Measurements from ENCODE around the gene ELL.
A peak's percentile ranks its signal among the peaks of the same experiment; 100 is the strongest.

Gene ELL

GRCh38 chr19:18457483-18458331 lies 64.2 kb downstream of the ELL start:
- Histone ChIP-seq H3K36me3 (ENCODE audit: control insufficient read depth, insufficient read depth, low read length) (peaks cover 56% of the 10 kb centered on the region), H3K4me1 (ENCODE audit: control insufficient read depth, insufficient read depth, low read length, poor library complexity, severe bottlenecking) (no peaks in the 10 kb centered on the region), H3K9me3 (ENCODE audit: control insufficient read depth, low read length) (no peaks in the 10 kb centered on the region), H3K27me3 (replicated peaks; ENCODE audit: control insufficient read depth, insufficient read depth, low read length, poor library complexity, severe bottlenecking) (no peaks in the 10 kb centered on the region), H3K4me3 (ENCODE audit: insufficient read depth, low read depth, low read length, poor library complexity, severe bottlenecking) (no peak overlapping the region), H3K27ac (ENCODE audit: insufficient read depth, low read length, poor library complexity, severe bottlenecking) (no peak overlapping the region)
- no peak for DNase-seq

GRCh38 chr19:18456974-18457373 lies 64.9 kb downstream of the ELL start:
- no peaks in the 10 kb centered on the region for H3K27me3 ChIP-seq (replicated peaks; ENCODE audit: control insufficient read depth, insufficient read depth, low read length, poor library complexity, severe bottlenecking)
- H3K36me3 ChIP-seq (ENCODE audit: control insufficient read depth, insufficient read depth, low read length) = peaks cover 59% of the 10 kb centered on the region
- H3K4me1 ChIP-seq (ENCODE audit: control insufficient read depth, insufficient read depth, low read length, poor library complexity, severe bottlenecking) = no peaks in the 10 kb centered on the region
- no peak overlapping the region for H3K27ac ChIP-seq (ENCODE audit: insufficient read depth, low read length, poor library complexity, severe bottlenecking)
- H3K4me3 ChIP-seq (ENCODE audit: insufficient read depth, low read depth, low read length, poor library complexity, severe bottlenecking) = no peak overlapping the region
- H3K9me3 ChIP-seq (ENCODE audit: control insufficient read depth, low read length) = no peaks in the 10 kb centered on the region
- DNase-seq = no peak

- Histone ChIP-seq H3K9me3 (ENCODE audit: control insufficient read depth, low read length) (no peaks in the 10 kb centered on the region), H3K4me1 (ENCODE audit: control insufficient read depth, insufficient read depth, low read length, poor library complexity, severe bottlenecking) (peaks cover under 1% of the 10 kb centered on the region), H3K27me3 (replicated peaks; ENCODE audit: control insufficient read depth, insufficient read depth, low read length, poor library complexity, severe bottlenecking) (no peaks in the 10 kb centered on the region), H3K36me3 (ENCODE audit: control insufficient read depth, insufficient read depth, low read length) (peaks cover 61% of the 10 kb centered on the region), H3K4me3 (ENCODE audit: insufficient read depth, low read depth, low read length, poor library complexity, severe bottlenecking) (no peak overlapping the region), H3K27ac (ENCODE audit: insufficient read depth, low read length, poor library complexity, severe bottlenecking) (no peak overlapping the region)
- DNase-seq = no peak
These were observed 65.6 kb downstream of the ELL start for GRCh38 chr19:18456279-18456678.

GRCh38 chr19:18453269-18454024 lies 68.4 kb downstream of the ELL start:
- Histone ChIP-seq H3K27me3 (replicated peaks; ENCODE audit: control insufficient read depth, insufficient read depth, low read length, poor library complexity, severe bottlenecking) (no peaks in the 10 kb centered on the region), H3K9me3 (ENCODE audit: control insufficient read depth, low read length) (no peaks in the 10 kb centered on the region), H3K36me3 (ENCODE audit: control insufficient read depth, insufficient read depth, low read length) (peaks cover 62% of the 10 kb centered on the region), H3K27ac (ENCODE audit: insufficient read depth, low read length, poor library complexity, severe bottlenecking) (no peak overlapping the region), H3K4me3 (ENCODE audit: insufficient read depth, low read depth, low read length, poor library complexity, severe bottlenecking) (no peak overlapping the region), H3K4me1 (ENCODE audit: control insufficient read depth, insufficient read depth, low read length, poor library complexity, severe bottlenecking) (peaks cover 3% of the 10 kb centered on the region)
- no peak for DNase-seq

- Histone ChIP-seq H3K4me1 (ENCODE audit: control insufficient read depth, insufficient read depth, low read length, poor library complexity, severe bottlenecking) (peaks cover 3% of the 10 kb centered on the region), H3K27me3 (replicated peaks; ENCODE audit: control insufficient read depth, insufficient read depth, low read length, poor library complexity, severe bottlenecking) (no peaks in the 10 kb centered on the region), H3K4me3 (ENCODE audit: insufficient read depth, low read depth, low read length, poor library complexity, severe bottlenecking) (no peak overlapping the region), H3K36me3 (ENCODE audit: control insufficient read depth, insufficient read depth, low read length) (peaks cover 57% of the 10 kb centered on the region), H3K27ac (ENCODE audit: insufficient read depth, low read length, poor library complexity, severe bottlenecking) (no peak overlapping the region), H3K9me3 (ENCODE audit: control insufficient read depth, low read length) (no peaks in the 10 kb centered on the region)
- DNase-seq = no peak
These were observed 69.5 kb downstream of the ELL start for GRCh38 chr19:18452386-18452785.

GRCh38 chr19:18450931-18451836 lies 70.7 kb downstream of the ELL start:
- Histone ChIP-seq H3K36me3 (ENCODE audit: control insufficient read depth, insufficient read depth, low read length) (peaks cover 58% of the 10 kb centered on the region), H3K4me1 (ENCODE audit: control insufficient read depth, insufficient read depth, low read length, poor library complexity, severe bottlenecking) (peaks cover 3% of the 10 kb centered on the region), H3K9me3 (ENCODE audit: control insufficient read depth, low read length) (no peaks in the 10 kb centered on the region), H3K27me3 (replicated peaks; ENCODE audit: control insufficient read depth, insufficient read depth, low read length, poor library complexity, severe bottlenecking) (no peaks in the 10 kb centered on the region), H3K4me3 (ENCODE audit: insufficient read depth, low read depth, low read length, poor library complexity, severe bottlenecking) (no peak overlapping the region), H3K27ac (ENCODE audit: insufficient read depth, low read length, poor library complexity, severe bottlenecking) (no peak overlapping the region)
- DNase-seq = peak; percentile 66 to 80 (median 73)

GRCh38 chr19:18450021-18450930 lies 71.6 kb downstream of the ELL start:
- Histone ChIP-seq H3K4me1 (ENCODE audit: control insufficient read depth, insufficient read depth, low read length, poor library complexity, severe bottlenecking) (peaks cover 3% of the 10 kb centered on the region), H3K27ac (ENCODE audit: insufficient read depth, low read length, poor library complexity, severe bottlenecking) (peak overlapping the region; percentile 11), H3K36me3 (ENCODE audit: control insufficient read depth, insufficient read depth, low read length) (peaks cover 61% of the 10 kb centered on the region), H3K27me3 (replicated peaks; ENCODE audit: control insufficient read depth, insufficient read depth, low read length, poor library complexity, severe bottlenecking) (no peaks in the 10 kb centered on the region), H3K4me3 (ENCODE audit: insufficient read depth, low read depth, low read length, poor library complexity, severe bottlenecking) (no peak overlapping the region), H3K9me3 (ENCODE audit: control insufficient read depth, low read length) (no peaks in the 10 kb centered on the region)
- DNase-seq = no peak

GRCh38 chr19:18449552-18449951 lies 72.3 kb downstream of the ELL start:
- Histone ChIP-seq H3K4me1 (ENCODE audit: control insufficient read depth, insufficient read depth, low read length, poor library complexity, severe bottlenecking) (peaks cover 3% of the 10 kb centered on the region), H3K36me3 (ENCODE audit: control insufficient read depth, insufficient read depth, low read length) (peaks cover 68% of the 10 kb centered on the region), H3K4me3 (ENCODE audit: insufficient read depth, low read depth, low read length, poor library complexity, severe bottlenecking) (no peak overlapping the region), H3K9me3 (ENCODE audit: control insufficient read depth, low read length) (no peaks in the 10 kb centered on the region), H3K27me3 (replicated peaks; ENCODE audit: control insufficient read depth, insufficient read depth, low read length, poor library complexity, severe bottlenecking) (no peaks in the 10 kb centered on the region), H3K27ac (ENCODE audit: insufficient read depth, low read length, poor library complexity, severe bottlenecking) (no peak overlapping the region)
- no peak for DNase-seq

GRCh38 chr19:18446811-18447359 lies 75.0 kb downstream of the ELL start:
- H3K4me3 ChIP-seq (ENCODE audit: insufficient read depth, low read depth, low read length, poor library complexity, severe bottlenecking) = no peak overlapping the region
- H3K4me1 ChIP-seq (ENCODE audit: control insufficient read depth, insufficient read depth, low read length, poor library complexity, severe bottlenecking) = peaks cover 10% of the 10 kb centered on the region
- H3K9me3 ChIP-seq (ENCODE audit: control insufficient read depth, low read length) = no peaks in the 10 kb centered on the region
- no peak overlapping the region for H3K27ac ChIP-seq (ENCODE audit: insufficient read depth, low read length, poor library complexity, severe bottlenecking)
- DNase-seq = no peak
- no peaks in the 10 kb centered on the region for H3K27me3 ChIP-seq (replicated peaks; ENCODE audit: control insufficient read depth, insufficient read depth, low read length, poor library complexity, severe bottlenecking)
- H3K36me3 ChIP-seq (ENCODE audit: control insufficient read depth, insufficient read depth, low read length) = peaks cover 77% of the 10 kb centered on the region

Measured in effector memory CD4-positive, alpha-beta T cell (primary cell).